GM12878 (cell line): ENCODE measurements around the gene CD48. TPM values are rescaled to one million over a fixed set of nuclear protein-coding genes. Genes with fewer than 3 reads are reported as not detected.

ENCODE experiments used
- BACH1 ChIP-seq: fragments of 450-650 bp; IDR thresholded peaks from 2 replicates; pipeline ENCODE4 v1.6.1; 2017; ENCODE audit warnings: mild to moderate bottlenecking, borderline replicate concordance
- CBFB ChIP-seq: IDR thresholded peaks from 2 replicates; pipeline ENCODE4 v1.6.1; 2016; ENCODE audit warnings: antibody characterized with exemption, low read depth
- CHD1 ChIP-seq: IDR thresholded peaks from 2 replicates; pipeline ENCODE4 v1.6.1; 2012; ENCODE audit warnings: low read depth, low read length, improper control_type of control experiment
- CREM ChIP-seq: IDR thresholded peaks from 2 replicates; pipeline ENCODE4 v1.6.1; 2014; ENCODE audit warnings: antibody characterized with exemption, low read depth
- HCFC1 ChIP-seq: fragments of 150-350 bp; IDR thresholded peaks from 2 replicates; pipeline ENCODE4 v1.6.1; 2014; ENCODE audit warnings: low read length
- LARP7 ChIP-seq: fragments of 450-650 bp; IDR thresholded peaks from 2 replicates; pipeline ENCODE4 v1.6.1; 2017; ENCODE audit warnings: mild to moderate bottlenecking
- MTA3 ChIP-seq: IDR thresholded peaks from 2 replicates; pipeline ENCODE4 v1.6.1; 2012; ENCODE audit warnings: low read length, inconsistent platforms, borderline replicate concordance
- NR2C2 ChIP-seq: IDR thresholded peaks from 2 replicates; pipeline ENCODE4 v1.6.1; 2011; ENCODE audit warnings: borderline replicate concordance, low read depth; ENCODE audit not compliant: control insufficient read depth, insufficient read length
- PAX5 ChIP-seq: IDR thresholded peaks from 2 replicates; pipeline ENCODE4 v1.6.1; 2011; ENCODE audit warnings: low read depth, low read length, borderline replicate concordance
- PAX8 ChIP-seq: fragments of 450-650 bp; IDR thresholded peaks from 2 replicates; pipeline ENCODE4 v1.6.1; 2017; ENCODE audit warnings: mild to moderate bottlenecking, moderate library complexity
- RAD51 ChIP-seq: fragments of 450-650 bp; IDR thresholded peaks from 2 replicates; pipeline ENCODE4 v1.6.1; 2016; ENCODE audit warnings: moderate library complexity, mild to moderate bottlenecking, inconsistent platforms
- RBBP5 ChIP-seq: fragments of 200-600 bp; sonication (generic); conservative IDR thresholded peaks from 2 replicates; pipeline ENCODE4 v1.6.1; 2016
- RELA ChIP-seq: fragments of 450-650 bp; IDR thresholded peaks from 2 replicates; pipeline ENCODE4 v1.8.0; 2014; ENCODE audit warnings: borderline replicate concordance; ENCODE audit not compliant: partially characterized antibody
- SIX5 ChIP-seq: IDR thresholded peaks from 2 replicates; pipeline ENCODE4 v1.6.1; 2011; ENCODE audit warnings: mild to moderate bottlenecking, low read depth, low read length, moderate library complexity; ENCODE audit not compliant: severe bottlenecking
- SMAD5 ChIP-seq: IDR thresholded peaks from 2 replicates; pipeline ENCODE4 v1.6.1; 2016; ENCODE audit warnings: antibody characterized with exemption, low read depth
- STAT1 ChIP-seq: fragments of 450-650 bp; conservative IDR thresholded peaks from 2 replicates; pipeline ENCODE4 v1.6.1; 2014; ENCODE audit warnings: antibody characterized with exemption, mild to moderate bottlenecking
- TCF7 ChIP-seq: IDR thresholded peaks from 2 replicates; pipeline ENCODE4 v1.6.1; 2014; ENCODE audit warnings: antibody characterized with exemption, borderline replicate concordance
- ZBED1 ChIP-seq: IDR thresholded peaks from 2 replicates; pipeline ENCODE4 v1.6.1; 2016; ENCODE audit warnings: borderline replicate concordance
- polyA plus RNA-seq, 11 experiments: library from polyadenylated mRNA; depleted of rRNA in 4 of 11; unstranded in 6 of 11; stranded (reverse) in 5 of 11; fragments of >200 nt; fragmentation: Nextera tagmentation in 4 of 11; fragmentation: Illumina TruSeq in 1 of 11; extraction: Ambion mirVana in 4 of 11; extraction: Trizol in 1 of 11; gene quantifications; 1 replicate in 1 of 11; 2 replicates in 10 of 11; pipeline versions ENCODE4 v1.2.1 to v1.2.3, GENCODE V29; 2011 to 2016; ENCODE audit warnings: inconsistent platforms in 2 of 11, missing spikeins in 2 of 11, low read depth in 1 of 11
- total RNA-seq, 4 experiments: library from RNA; depleted of rRNA in 3 of 4; stranded (reverse); fragments of >200 nt in 3 of 4; fragmentation: Illumina TruSeq in 1 of 4; extraction: Trizol in 1 of 4; gene quantifications; 2 replicates each; pipeline versions ENCODE4 v1.2.1 to v1.2.3, GENCODE V29; 2013 to 2021
- TF ChIP-seq, protein P1 (sequence below): IDR thresholded peaks from 2 replicates; pipeline ENCODE4 v1.6.1; 2012; ENCODE audit warnings: improper control_type of control experiment, low read depth, low read length; ENCODE audit not compliant: insufficient replicate concordance
- TF ChIP-seq, protein P2 (sequence below): IDR thresholded peaks from 2 replicates; pipeline ENCODE4 v1.6.1; 2011; ENCODE audit warnings: low read depth, mild to moderate bottlenecking, low read length, moderate library complexity, borderline replicate concordance; ENCODE audit errors: extremely low read depth
- TF ChIP-seq, protein P3 (sequence below): fragments of 450-650 bp; IDR thresholded peaks from 2 replicates; pipeline ENCODE4 v1.6.1; 2016; ENCODE audit warnings: mild to moderate bottlenecking
- TF ChIP-seq, protein P4 (sequence below): IDR thresholded peaks from 2 replicates; pipeline ENCODE4 v1.6.1; 2012; ENCODE audit warnings: low read length, inconsistent platforms
- TF ChIP-seq, protein P5 (sequence below): fragments of 450-650 bp; IDR thresholded peaks from 2 replicates; pipeline ENCODE4 v1.6.1; 2017; ENCODE audit warnings: low read depth, mild to moderate bottlenecking, moderate library complexity

CD48 gene
- total and polyA plus RNA-seq, 10 of the 15 experiments (the other 5 are each of a cell fraction or from before 2014, with no cell fraction given): 302 to 1,315 (median 430) TPM

DNA sequence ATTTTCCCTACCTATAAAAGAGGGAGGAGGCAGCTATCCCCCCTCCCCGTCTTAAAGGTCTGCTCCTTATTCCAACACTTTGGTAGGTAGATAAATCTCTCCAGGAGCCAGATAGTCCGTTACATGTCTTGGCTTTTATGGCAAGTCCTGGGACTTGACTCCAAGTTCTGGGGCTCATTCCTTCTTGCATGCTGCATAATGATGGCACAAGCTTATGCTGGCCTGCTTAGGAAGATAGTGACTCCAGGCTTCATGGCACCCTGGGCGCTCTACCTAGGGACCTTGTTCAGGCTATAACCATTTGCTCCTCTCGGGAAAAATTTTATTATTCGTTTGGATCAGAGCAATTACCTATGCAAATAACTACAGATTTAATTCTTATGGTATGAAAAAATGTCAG, 68.5 kb downstream of the CD48 start (continued):
- TF ChIP-seq, protein P1, sequence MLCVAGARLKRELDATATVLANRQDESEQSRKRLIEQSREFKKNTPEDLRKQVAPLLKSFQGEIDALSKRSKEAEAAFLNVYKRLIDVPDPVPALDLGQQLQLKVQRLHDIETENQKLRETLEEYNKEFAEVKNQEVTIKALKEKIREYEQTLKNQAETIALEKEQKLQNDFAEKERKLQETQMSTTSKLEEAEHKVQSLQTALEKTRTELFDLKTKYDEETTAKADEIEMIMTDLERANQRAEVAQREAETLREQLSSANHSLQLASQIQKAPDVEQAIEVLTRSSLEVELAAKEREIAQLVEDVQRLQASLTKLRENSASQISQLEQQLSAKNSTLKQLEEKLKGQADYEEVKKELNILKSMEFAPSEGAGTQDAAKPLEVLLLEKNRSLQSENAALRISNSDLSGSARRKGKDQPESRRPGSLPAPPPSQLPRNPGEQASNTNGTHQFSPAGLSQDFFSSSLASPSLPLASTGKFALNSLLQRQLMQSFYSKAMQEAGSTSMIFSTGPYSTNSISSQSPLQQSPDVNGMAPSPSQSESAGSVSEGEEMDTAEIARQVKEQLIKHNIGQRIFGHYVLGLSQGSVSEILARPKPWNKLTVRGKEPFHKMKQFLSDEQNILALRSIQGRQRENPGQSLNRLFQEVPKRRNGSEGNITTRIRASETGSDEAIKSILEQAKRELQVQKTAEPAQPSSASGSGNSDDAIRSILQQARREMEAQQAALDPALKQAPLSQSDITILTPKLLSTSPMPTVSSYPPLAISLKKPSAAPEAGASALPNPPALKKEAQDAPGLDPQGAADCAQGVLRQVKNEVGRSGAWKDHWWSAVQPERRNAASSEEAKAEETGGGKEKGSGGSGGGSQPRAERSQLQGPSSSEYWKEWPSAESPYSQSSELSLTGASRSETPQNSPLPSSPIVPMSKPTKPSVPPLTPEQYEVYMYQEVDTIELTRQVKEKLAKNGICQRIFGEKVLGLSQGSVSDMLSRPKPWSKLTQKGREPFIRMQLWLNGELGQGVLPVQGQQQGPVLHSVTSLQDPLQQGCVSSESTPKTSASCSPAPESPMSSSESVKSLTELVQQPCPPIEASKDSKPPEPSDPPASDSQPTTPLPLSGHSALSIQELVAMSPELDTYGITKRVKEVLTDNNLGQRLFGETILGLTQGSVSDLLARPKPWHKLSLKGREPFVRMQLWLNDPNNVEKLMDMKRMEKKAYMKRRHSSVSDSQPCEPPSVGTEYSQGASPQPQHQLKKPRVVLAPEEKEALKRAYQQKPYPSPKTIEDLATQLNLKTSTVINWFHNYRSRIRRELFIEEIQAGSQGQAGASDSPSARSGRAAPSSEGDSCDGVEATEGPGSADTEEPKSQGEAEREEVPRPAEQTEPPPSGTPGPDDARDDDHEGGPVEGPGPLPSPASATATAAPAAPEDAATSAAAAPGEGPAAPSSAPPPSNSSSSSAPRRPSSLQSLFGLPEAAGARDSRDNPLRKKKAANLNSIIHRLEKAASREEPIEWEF: no peak
- TF ChIP-seq BACH1 (peak; percentile 33; the same call in 1 of the 2 replicates), CREM (no peak), LARP7 (0 out of 2 replicates have a peak, but pooled peaks have one; percentile 52), RAD51 (no peak), SIX5 (no peak), SMAD5 (0 out of 2 replicates have a peak, but pooled peaks have one; percentile 8), CHD1 (peak; percentile 64; the same call in 1 of the 2 replicates), PAX5 (no peak), CBFB (no peak), PAX8 (no peak), RBBP5 (no peak), TCF7 (no peak), MTA3 (no peak), ZBED1 (0 out of 2 replicates have a peak, but pooled peaks have one; percentile 42), RELA (no peak), HCFC1 (no peak), NR2C2 (no peak), STAT1 (no peak)
- TF ChIP-seq, protein P2, sequence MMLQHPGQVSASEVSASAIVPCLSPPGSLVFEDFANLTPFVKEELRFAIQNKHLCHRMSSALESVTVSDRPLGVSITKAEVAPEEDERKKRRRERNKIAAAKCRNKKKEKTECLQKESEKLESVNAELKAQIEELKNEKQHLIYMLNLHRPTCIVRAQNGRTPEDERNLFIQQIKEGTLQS: no peak
- TF ChIP-seq, protein P3, sequence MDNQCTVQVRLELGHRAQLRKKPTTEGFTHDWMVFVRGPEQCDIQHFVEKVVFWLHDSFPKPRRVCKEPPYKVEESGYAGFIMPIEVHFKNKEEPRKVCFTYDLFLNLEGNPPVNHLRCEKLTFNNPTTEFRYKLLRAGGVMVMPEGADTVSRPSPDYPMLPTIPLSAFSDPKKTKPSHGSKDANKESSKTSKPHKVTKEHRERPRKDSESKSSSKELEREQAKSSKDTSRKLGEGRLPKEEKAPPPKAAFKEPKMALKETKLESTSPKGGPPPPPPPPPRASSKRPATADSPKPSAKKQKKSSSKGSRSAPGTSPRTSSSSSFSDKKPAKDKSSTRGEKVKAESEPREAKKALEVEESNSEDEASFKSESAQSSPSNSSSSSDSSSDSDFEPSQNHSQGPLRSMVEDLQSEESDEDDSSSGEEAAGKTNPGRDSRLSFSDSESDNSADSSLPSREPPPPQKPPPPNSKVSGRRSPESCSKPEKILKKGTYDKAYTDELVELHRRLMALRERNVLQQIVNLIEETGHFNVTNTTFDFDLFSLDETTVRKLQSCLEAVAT: peak; percentile 24
- TF ChIP-seq, protein P4, sequence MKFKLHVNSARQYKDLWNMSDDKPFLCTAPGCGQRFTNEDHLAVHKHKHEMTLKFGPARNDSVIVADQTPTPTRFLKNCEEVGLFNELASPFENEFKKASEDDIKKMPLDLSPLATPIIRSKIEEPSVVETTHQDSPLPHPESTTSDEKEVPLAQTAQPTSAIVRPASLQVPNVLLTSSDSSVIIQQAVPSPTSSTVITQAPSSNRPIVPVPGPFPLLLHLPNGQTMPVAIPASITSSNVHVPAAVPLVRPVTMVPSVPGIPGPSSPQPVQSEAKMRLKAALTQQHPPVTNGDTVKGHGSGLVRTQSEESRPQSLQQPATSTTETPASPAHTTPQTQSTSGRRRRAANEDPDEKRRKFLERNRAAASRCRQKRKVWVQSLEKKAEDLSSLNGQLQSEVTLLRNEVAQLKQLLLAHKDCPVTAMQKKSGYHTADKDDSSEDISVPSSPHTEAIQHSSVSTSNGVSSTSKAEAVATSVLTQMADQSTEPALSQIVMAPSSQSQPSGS: peak; percentile 37; the same call in 1 of the 2 replicates
- TF ChIP-seq, protein P5, sequence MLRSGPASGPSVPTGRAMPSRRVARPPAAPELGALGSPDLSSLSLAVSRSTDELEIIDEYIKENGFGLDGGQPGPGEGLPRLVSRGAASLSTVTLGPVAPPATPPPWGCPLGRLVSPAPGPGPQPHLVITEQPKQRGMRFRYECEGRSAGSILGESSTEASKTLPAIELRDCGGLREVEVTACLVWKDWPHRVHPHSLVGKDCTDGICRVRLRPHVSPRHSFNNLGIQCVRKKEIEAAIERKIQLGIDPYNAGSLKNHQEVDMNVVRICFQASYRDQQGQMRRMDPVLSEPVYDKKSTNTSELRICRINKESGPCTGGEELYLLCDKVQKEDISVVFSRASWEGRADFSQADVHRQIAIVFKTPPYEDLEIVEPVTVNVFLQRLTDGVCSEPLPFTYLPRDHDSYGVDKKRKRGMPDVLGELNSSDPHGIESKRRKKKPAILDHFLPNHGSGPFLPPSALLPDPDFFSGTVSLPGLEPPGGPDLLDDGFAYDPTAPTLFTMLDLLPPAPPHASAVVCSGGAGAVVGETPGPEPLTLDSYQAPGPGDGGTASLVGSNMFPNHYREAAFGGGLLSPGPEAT: peak; percentile 16; the same call in 1 of the 2 replicates
